Measurements from ENCODE around the gene FAXC. TPM values are rescaled to one million over a fixed set of nuclear protein-coding genes. Genes with fewer than 3 reads are reported as not detected.

Gene FAXC
- total and polyA plus RNA-seq, 7 donors = 0.36 to 0.73 (median 0.64) TPM; not detected in 4

GRCh38 chr6:99289701-99290100 lies 59.8 kb downstream of the FAXC start:
- no peak for DNase-seq
- intact Hi-C loops (cut with DNase I) = no loop called here
- Histone ChIP-seq H3K9me3 (no peaks in the 10 kb centered on the region), H3K27ac (no peak overlapping the region), H3K4me1 (no peaks in the 10 kb centered on the region), H3K36me3 (ENCODE audit: insufficient read depth in 1 of 2, low read depth in 1 of 2) (no peaks in the 10 kb centered on the region), H3K27me3 (ENCODE audit: insufficient read depth in 3 of 3, low read length in 2 of 3) (no peaks in the 10 kb centered on the region), H3K4me3 (no peak overlapping the region)
- no peak for TF ChIP-seq CTCF (IDR thresholded peaks at IDR 0.05)
- ATAC-seq = no peak
- 66 to 82% (median 69%) methylated on average over 2 of the region's 2 CpGs for WGBS, 3 donors

GRCh38 chr6:99288668-99289067 lies 60.8 kb downstream of the FAXC start:
- intact Hi-C loops (cut with DNase I) = no loop called here
- ATAC-seq = no peak
- 79 to 87% (median 87%) methylated on average over 4 of the region's 4 CpGs for WGBS, 3 donors

GRCh38 chr6:99287523-99287922 lies 62.0 kb downstream of the FAXC start:
- intact Hi-C loops (cut with DNase I) = no loop called here
- no peaks in the 10 kb centered on the region for H3K9me3 ChIP-seq
- 24 to 41% (median 31%) methylated on average over 2 of the region's 2 CpGs for WGBS, 3 donors
- no peak overlapping the region for H3K27ac ChIP-seq
- DNase-seq (no peak), ATAC-seq (no peak)
- no peak overlapping the region for H3K4me3 ChIP-seq
- no peaks in the 10 kb centered on the region for H3K27me3 ChIP-seq (ENCODE audit: insufficient read depth in 3 of 3, low read length in 2 of 3)
- H3K36me3 ChIP-seq (ENCODE audit: insufficient read depth in 1 of 2, low read depth in 1 of 2) = no peaks in the 10 kb centered on the region
- no peaks in the 10 kb centered on the region for H3K4me1 ChIP-seq
- TF ChIP-seq CTCF (IDR thresholded peaks at IDR 0.05) = no peak

More at GRCh38 chr6:99288668-99289067, 60.8 kb downstream of the FAXC start:
- H3K4me1 ChIP-seq = no peaks in the 10 kb centered on the region
- H3K4me3 ChIP-seq = no peak overlapping the region
- H3K9me3 ChIP-seq = no peaks in the 10 kb centered on the region
- no peak overlapping the region for H3K27ac ChIP-seq
- DNase-seq = no peak
- no peaks in the 10 kb centered on the region for H3K27me3 ChIP-seq (ENCODE audit: insufficient read depth in 3 of 3, low read length in 2 of 3)
- no peaks in the 10 kb centered on the region for H3K36me3 ChIP-seq (ENCODE audit: insufficient read depth in 1 of 2, low read depth in 1 of 2)
- TF ChIP-seq CTCF (IDR thresholded peaks at IDR 0.05) = no peak

- H3K36me3 ChIP-seq (ENCODE audit: insufficient read depth in 1 of 2, low read depth in 1 of 2) = no peaks in the 10 kb centered on the region
- ATAC-seq (no peak), DNase-seq (no peak)
- intact Hi-C loops (cut with DNase I) = no loop called here
- H3K9me3 ChIP-seq = no peaks in the 10 kb centered on the region
- H3K4me1 ChIP-seq = no peaks in the 10 kb centered on the region
- WGBS, 3 donors = 49 to 58% (median 52%) methylated on average over 4 of the region's 4 CpGs
- H3K4me3 ChIP-seq = no peak overlapping the region
- no peak for TF ChIP-seq CTCF (IDR thresholded peaks at IDR 0.05)
- no peak overlapping the region for H3K27ac ChIP-seq
- H3K27me3 ChIP-seq (ENCODE audit: insufficient read depth in 3 of 3, low read length in 2 of 3) = no peaks in the 10 kb centered on the region
Observed at GRCh38 chr6:99285881-99286280, 63.6 kb downstream of the FAXC start.

GRCh38 chr6:99282479-99283062 lies 66.9 kb downstream of the FAXC start:
- Histone ChIP-seq H3K4me3 (no peak overlapping the region), H3K4me1 (no peaks in the 10 kb centered on the region), H3K27ac (no peak overlapping the region), H3K36me3 (ENCODE audit: insufficient read depth in 1 of 2, low read depth in 1 of 2) (no peaks in the 10 kb centered on the region), H3K27me3 (ENCODE audit: insufficient read depth in 3 of 3, low read length in 2 of 3) (peaks cover 0 to under 1% (median 0%) of the 10 kb centered on the region in 3 donors), H3K9me3 (no peaks in the 10 kb centered on the region)
- DNase-seq (no peak), ATAC-seq (no peak)
- TF ChIP-seq CTCF (IDR thresholded peaks at IDR 0.05) = no peak
- intact Hi-C loops (cut with DNase I) = no loop called here
- WGBS, 3 donors = 77 to 82% (median 82%) methylated on average over 4 of the region's 4 CpGs

Measured in psoas muscle (tissue), 8 donors.